ENCODE results near the gene CDH23. TPM values are rescaled to one million over a fixed set of nuclear protein-coding genes. Genes with fewer than 3 reads are reported as not detected.
A peak's percentile ranks its signal among the peaks of the same experiment; 100 is the strongest.

The CDH23 gene
- total and polyA plus RNA-seq, 12 donors, result 1.7 to 20.2 (median 7.8) TPM

DNA sequence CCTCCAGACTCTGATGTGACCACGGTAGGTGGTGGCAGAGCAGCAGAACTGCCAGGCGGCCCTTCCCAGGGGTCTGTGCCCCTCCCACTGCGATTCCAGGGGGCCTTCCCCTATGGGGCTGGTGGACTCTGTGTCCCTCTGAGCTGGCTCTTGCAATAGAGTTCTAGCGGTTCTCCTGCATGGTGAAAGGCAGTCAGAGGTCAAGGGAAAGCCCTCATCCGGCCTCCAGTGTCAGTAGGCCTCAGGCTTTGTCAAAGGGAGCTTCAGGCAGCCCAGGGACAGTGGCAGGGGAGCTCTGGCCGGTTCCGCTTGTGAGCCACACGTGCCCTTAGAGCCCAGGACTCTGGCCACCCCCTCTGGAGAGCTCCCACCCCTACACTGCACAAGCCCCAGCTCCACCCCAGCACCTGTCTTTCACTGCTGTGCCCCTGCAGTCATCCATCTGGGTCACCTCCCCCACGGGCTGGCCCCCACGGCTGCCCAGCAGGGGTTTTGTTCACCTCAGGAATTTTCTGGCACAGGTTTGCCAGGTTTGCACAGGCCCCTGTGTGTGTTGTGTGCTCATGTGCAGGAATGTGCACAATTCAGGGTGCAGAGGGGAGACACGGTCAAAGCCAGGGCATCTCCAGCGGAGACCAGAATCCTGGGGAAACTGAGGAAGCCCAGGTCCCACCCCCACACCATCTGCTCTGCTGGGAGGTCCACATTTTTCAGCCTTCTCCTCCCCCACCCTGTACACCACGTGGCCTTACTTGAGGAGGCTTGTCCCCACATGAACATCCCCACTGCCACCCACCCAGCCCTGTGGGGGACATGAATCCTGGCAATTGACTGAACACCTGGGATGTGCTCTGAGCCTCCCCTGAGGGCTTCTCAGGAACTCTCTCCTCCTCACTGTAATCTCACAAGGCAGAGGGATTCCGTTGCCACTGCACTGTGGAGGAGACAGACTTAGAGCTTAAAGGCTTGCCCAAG is 299.1 kb downstream of the CDH23 start:
- no peak for DNase-seq
- no peaks in the 10 kb centered on the region for H3K36me3 ChIP-seq (replicated peaks in 1 of 2)
- H3K4me3 ChIP-seq, result no peak overlapping the region
- no peaks in the 10 kb centered on the region for H3K27me3 ChIP-seq
- intact Hi-C loops (cut with DNase I), result loop anchor here in 1 of 2 donors (5.0 kb wide), 1 partner anchor 378 kb away; the partner anchor contains the start of gene SLC29A3
- H3K4me1 ChIP-seq (replicated peaks in 1 of 2), result peaks cover 0 to 9% of the 10 kb centered on the region in 2 donors
- no peaks in the 10 kb centered on the region for H3K9me3 ChIP-seq (replicated peaks in 1 of 3)
- TF ChIP-seq POLR2A (IDR thresholded peaks at IDR 0.05), result no peak
- TF ChIP-seq, protein P1, sequence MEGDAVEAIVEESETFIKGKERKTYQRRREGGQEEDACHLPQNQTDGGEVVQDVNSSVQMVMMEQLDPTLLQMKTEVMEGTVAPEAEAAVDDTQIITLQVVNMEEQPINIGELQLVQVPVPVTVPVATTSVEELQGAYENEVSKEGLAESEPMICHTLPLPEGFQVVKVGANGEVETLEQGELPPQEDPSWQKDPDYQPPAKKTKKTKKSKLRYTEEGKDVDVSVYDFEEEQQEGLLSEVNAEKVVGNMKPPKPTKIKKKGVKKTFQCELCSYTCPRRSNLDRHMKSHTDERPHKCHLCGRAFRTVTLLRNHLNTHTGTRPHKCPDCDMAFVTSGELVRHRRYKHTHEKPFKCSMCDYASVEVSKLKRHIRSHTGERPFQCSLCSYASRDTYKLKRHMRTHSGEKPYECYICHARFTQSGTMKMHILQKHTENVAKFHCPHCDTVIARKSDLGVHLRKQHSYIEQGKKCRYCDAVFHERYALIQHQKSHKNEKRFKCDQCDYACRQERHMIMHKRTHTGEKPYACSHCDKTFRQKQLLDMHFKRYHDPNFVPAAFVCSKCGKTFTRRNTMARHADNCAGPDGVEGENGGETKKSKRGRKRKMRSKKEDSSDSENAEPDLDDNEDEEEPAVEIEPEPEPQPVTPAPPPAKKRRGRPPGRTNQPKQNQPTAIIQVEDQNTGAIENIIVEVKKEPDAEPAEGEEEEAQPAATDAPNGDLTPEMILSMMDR (IDR thresholded peaks at IDR 0.05), result no peak
- H3K27ac ChIP-seq, result no peak overlapping the region
- 69 to 75% (median 74%) methylated on average over 6 to 14 of the region's 14 CpGs for WGBS, 4 donors

- Histone ChIP-seq H3K4me3 (no peak overlapping the region), H3K4me1 (replicated peaks in 1 of 2) (peaks cover 0 to 9% of the 10 kb centered on the region in 2 donors), H3K36me3 (replicated peaks in 1 of 2) (no peaks in the 10 kb centered on the region), H3K27ac (no peak overlapping the region), H3K27me3 (no peaks in the 10 kb centered on the region), H3K9me3 (replicated peaks in 1 of 3) (no peaks in the 10 kb centered on the region)
- WGBS, 4 donors, result 47 to 57% (median 51%) methylated on average over 8 to 10 of the region's 10 CpGs
- intact Hi-C loops (cut with DNase I), result loop anchor here in 1 of 2 donors (5.0 kb wide), 1 partner anchor 379 kb away; the partner anchor contains the start of gene SLC29A3
- no peak for TF ChIP-seq POLR2A (IDR thresholded peaks at IDR 0.05)
- TF ChIP-seq, protein P1 (IDR thresholded peaks at IDR 0.05), result peak; percentile 71 to 85 (median 78)
- DNase-seq, result peak; percentile 48 to 77 (median 65)
Measured at GRCh38 chr10:71696628-71697326, 300.1 kb downstream of the CDH23 start.

- Histone ChIP-seq H3K27me3 (no peaks in the 10 kb centered on the region), H3K4me1 (replicated peaks in 1 of 2) (peaks cover 0 to 9% of the 10 kb centered on the region in 2 donors), H3K27ac (no peak overlapping the region), H3K36me3 (replicated peaks in 1 of 2) (no peaks in the 10 kb centered on the region), H3K9me3 (replicated peaks in 1 of 3) (no peaks in the 10 kb centered on the region), H3K4me3 (no peak overlapping the region)
- DNase-seq, result no peak
- WGBS, 4 donors, result 59 to 74% (median 69%) methylated on average over 7 of the region's 7 CpGs
- TF ChIP-seq, protein P1 (IDR thresholded peaks at IDR 0.05), result no peak
- no peak for TF ChIP-seq POLR2A (IDR thresholded peaks at IDR 0.05)
- intact Hi-C loops (cut with DNase I), result loop anchor here in 1 of 2 donors (5.0 kb wide), 1 partner anchor 381 kb away; the partner anchor contains the start of gene SLC29A3
Measured at GRCh38 chr10:71697938-71698709, 301.4 kb downstream of the CDH23 start.

Data from adrenal gland (tissue), 12 donors.